ENCODE measurements around the gene GPS2. TPM values are rescaled to one million over a fixed set of nuclear protein-coding genes. Genes with fewer than 3 reads are reported as not detected.

Gene GPS2
- total RNA-seq, 1 experiment from 2014 or later = 62.6 TPM

DNA sequence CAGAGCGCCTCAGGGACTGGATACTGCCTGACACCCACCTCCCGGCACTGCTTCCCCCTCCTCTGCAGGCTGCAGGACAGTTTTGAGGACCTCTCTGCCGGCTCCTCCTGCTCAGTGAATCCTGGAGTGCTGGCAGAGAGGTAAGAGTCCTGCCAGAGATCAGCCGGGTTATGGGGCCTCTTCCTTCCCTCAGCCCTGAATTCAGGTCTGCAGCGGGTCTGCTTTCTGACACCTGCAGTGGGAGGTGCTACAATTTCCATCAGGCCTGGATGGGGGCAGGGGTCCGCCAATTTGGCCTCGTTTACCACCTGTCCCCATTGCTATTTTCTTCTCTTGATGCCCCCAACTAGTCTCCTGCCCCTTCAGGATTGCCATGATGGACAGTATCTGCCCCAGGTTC, 17.0 kb upstream of the GPS2 start:
- Histone ChIP-seq H3K27ac (ENCODE audit: insufficient read length, low read depth, low read length) (no peak overlapping the region), H3K79me1 (ENCODE audit: insufficient read depth, low read depth, low read length, poor library complexity, severe bottlenecking) (no peaks in the 10 kb centered on the region), H3K9ac (ENCODE audit: extremely low read depth, insufficient read length, low read length) (no peak overlapping the region), H2BK15ac (ENCODE audit: low read depth, low read length) (no peak overlapping the region), H4K8ac (replicated peaks; ENCODE audit: insufficient read length, low read depth, low read length) (no peak overlapping the region), H4K91ac (ENCODE audit: insufficient read length, low read depth, low read length) (no peak overlapping the region), H3K18ac (ENCODE audit: insufficient read length, low read depth, low read length) (no peak overlapping the region), H2AFZ (ENCODE audit: low read length) (no peak overlapping the region), H3K79me2 (ENCODE audit: insufficient read depth, low read length) (peaks cover 2% of the 10 kb centered on the region; the same call in 1 of the 2 replicates), H3K23ac (ENCODE audit: insufficient read length, low read depth, low read length) (no peak overlapping the region), H4K5ac (ENCODE audit: insufficient read length, low read depth, low read length) (no peak overlapping the region), H3K4me1 (ENCODE audit: insufficient read depth, low read length) (no peaks in the 10 kb centered on the region), H2BK5ac (ENCODE audit: insufficient read length, low read length) (no peak overlapping the region), H3K14ac (ENCODE audit: insufficient read depth, low read length) (no peak overlapping the region), H3K56ac (ENCODE audit: insufficient read length, low read depth, low read length) (no peak overlapping the region), H3T11ph (ENCODE audit: low read length) (no peak overlapping the region), H3K9me3 (ENCODE audit: control insufficient read depth, low read depth, low read length) (no peaks in the 10 kb centered on the region), H3K23me2 (ENCODE audit: insufficient read length, low read depth, low read length, poor library complexity, severe bottlenecking) (peaks cover 14% of the 10 kb centered on the region), H4K20me1 (ENCODE audit: control insufficient read depth, insufficient read depth, insufficient read length) (no peaks in the 10 kb centered on the region), H3K27me3 (ENCODE audit: insufficient read depth, low read length) (no peaks in the 10 kb centered on the region), H2BK12ac (ENCODE audit: insufficient read length, low read depth, low read length) (no peak overlapping the region), H2AK5ac (ENCODE audit: insufficient read length, low read length) (no peak overlapping the region), H3K4ac (ENCODE audit: low read depth, low read length) (no peak overlapping the region), H2BK120ac (ENCODE audit: low read depth, low read length, poor library complexity, severe bottlenecking) (no peak overlapping the region), H3K4me2 (ENCODE audit: insufficient read depth, insufficient read length, low read length) (no peak overlapping the region), H2BK20ac (ENCODE audit: low read depth, low read length, poor library complexity, severe bottlenecking) (no peak overlapping the region)
- no peaks in the 10 kb centered on the region; the same call in 1 of the 2 replicates for H3K27me3 Mint-ChIP-seq (ENCODE audit: low read depth)
- DNase-seq = no peak
- H3K4me1 Mint-ChIP-seq = peaks cover 30 to 41% of the 10 kb centered on the region in 2 experiments
- WGBS (ENCODE audit: extremely low coverage, insufficient read length, low lambda C conversion rate) = no CpG with 5 or more reads among the region's 7 CpGs
- no peaks in the 10 kb centered on the region for H3K9me3 Mint-ChIP-seq
- H3K4me3 Mint-ChIP-seq = peak overlapping the region in 1 of 2 experiments; percentile 29; a peak in 1 of 5 replicates
- TF ChIP-seq CTCF (conservative IDR thresholded peaks at IDR 0.05) = no peak
- peak overlapping the region in 1 of 3 experiments; percentile 38; a peak in 1 of 7 replicates for H3K27ac Mint-ChIP-seq
- H3K36me3 Mint-ChIP-seq (ENCODE audit: insufficient read depth in 1 of 3, low read depth in 3 of 3) = peaks cover 0 to under 1% (median 0%) of the 10 kb centered on the region in 3 experiments; a peak in 2 of 7 replicates

All from H9 (cell line).